Body of pancreas (tissue), 4 donors: ENCODE data around the gene CDX1.

Experiments used
- POLR2A ChIP-seq, 3 donors: fragments of 450-650 bp; IDR thresholded peaks; one replicate each; pipeline ENCODE4 v1.6.1; 2016; ENCODE audit warnings: antibody characterized with exemption in 3 of 3, mild to moderate bottlenecking in 2 of 3
- TF ChIP-seq, protein P1 (sequence below), 7 experiments: fragments of 450-650 bp in 4 of 7; fragments of 200-600 bp in 3 of 7; sonication (generic) in 3 of 7; IDR thresholded peaks; one replicate each; pipeline ENCODE4 v1.5.1; 2016 to 2019; ENCODE audit warnings: antibody characterized with exemption in 7 of 7

- TF ChIP-seq, protein P1, sequence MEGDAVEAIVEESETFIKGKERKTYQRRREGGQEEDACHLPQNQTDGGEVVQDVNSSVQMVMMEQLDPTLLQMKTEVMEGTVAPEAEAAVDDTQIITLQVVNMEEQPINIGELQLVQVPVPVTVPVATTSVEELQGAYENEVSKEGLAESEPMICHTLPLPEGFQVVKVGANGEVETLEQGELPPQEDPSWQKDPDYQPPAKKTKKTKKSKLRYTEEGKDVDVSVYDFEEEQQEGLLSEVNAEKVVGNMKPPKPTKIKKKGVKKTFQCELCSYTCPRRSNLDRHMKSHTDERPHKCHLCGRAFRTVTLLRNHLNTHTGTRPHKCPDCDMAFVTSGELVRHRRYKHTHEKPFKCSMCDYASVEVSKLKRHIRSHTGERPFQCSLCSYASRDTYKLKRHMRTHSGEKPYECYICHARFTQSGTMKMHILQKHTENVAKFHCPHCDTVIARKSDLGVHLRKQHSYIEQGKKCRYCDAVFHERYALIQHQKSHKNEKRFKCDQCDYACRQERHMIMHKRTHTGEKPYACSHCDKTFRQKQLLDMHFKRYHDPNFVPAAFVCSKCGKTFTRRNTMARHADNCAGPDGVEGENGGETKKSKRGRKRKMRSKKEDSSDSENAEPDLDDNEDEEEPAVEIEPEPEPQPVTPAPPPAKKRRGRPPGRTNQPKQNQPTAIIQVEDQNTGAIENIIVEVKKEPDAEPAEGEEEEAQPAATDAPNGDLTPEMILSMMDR (IDR thresholded peaks at IDR 0.05) = no peak
- no peak for TF ChIP-seq POLR2A (IDR thresholded peaks at IDR 0.05)
Observed at GRCh38 chr5:150203832-150204589, 37.4 kb downstream of the CDX1 start.
